Subcutaneous adipose tissue (tissue), 4 donors: ENCODE measurements around the gene NELL1. TPM values are rescaled to one million over a fixed set of nuclear protein-coding genes. Genes with fewer than 3 reads are reported as not detected.

Experiments used
- total RNA-seq, 4 donors: library from RNA; depleted of rRNA; stranded (reverse); fragments of >200 nt; gene quantifications; one replicate each; pipeline ENCODE4 v1.1.0, GENCODE V29; 2016
- TF ChIP-seq, protein P1 (sequence below): fragments of 450-650 bp; IDR thresholded peaks from one replicate; pipeline ENCODE4 v1.5.1; 2016; ENCODE audit warnings: low read depth, mild to moderate bottlenecking, control low read depth, antibody characterized with exemption, moderate library complexity

Gene NELL1
- total RNA-seq, 4 donors from 2014 or later, result not detected

DNA sequence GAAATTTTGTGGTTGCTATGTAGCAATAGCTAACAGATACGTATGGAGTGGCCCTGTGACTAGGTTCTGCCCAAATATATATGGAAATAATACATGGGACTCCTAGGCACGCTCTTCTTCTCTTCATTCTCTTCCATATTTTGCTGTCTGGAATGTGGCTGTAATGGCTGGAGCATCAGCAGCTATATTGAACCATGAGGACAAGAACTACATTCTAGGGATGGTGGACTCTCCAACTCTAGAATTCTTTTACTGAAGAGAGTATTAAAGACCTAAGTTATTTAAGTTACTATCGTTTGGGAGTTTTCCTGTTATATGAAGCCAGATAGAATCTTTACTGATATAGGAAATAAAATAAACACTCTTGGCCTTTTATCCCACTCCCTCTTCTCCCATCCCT is 7.5 kb upstream of the NELL1 start:
- TF ChIP-seq, protein P1, sequence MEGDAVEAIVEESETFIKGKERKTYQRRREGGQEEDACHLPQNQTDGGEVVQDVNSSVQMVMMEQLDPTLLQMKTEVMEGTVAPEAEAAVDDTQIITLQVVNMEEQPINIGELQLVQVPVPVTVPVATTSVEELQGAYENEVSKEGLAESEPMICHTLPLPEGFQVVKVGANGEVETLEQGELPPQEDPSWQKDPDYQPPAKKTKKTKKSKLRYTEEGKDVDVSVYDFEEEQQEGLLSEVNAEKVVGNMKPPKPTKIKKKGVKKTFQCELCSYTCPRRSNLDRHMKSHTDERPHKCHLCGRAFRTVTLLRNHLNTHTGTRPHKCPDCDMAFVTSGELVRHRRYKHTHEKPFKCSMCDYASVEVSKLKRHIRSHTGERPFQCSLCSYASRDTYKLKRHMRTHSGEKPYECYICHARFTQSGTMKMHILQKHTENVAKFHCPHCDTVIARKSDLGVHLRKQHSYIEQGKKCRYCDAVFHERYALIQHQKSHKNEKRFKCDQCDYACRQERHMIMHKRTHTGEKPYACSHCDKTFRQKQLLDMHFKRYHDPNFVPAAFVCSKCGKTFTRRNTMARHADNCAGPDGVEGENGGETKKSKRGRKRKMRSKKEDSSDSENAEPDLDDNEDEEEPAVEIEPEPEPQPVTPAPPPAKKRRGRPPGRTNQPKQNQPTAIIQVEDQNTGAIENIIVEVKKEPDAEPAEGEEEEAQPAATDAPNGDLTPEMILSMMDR, result no peak

DNA sequence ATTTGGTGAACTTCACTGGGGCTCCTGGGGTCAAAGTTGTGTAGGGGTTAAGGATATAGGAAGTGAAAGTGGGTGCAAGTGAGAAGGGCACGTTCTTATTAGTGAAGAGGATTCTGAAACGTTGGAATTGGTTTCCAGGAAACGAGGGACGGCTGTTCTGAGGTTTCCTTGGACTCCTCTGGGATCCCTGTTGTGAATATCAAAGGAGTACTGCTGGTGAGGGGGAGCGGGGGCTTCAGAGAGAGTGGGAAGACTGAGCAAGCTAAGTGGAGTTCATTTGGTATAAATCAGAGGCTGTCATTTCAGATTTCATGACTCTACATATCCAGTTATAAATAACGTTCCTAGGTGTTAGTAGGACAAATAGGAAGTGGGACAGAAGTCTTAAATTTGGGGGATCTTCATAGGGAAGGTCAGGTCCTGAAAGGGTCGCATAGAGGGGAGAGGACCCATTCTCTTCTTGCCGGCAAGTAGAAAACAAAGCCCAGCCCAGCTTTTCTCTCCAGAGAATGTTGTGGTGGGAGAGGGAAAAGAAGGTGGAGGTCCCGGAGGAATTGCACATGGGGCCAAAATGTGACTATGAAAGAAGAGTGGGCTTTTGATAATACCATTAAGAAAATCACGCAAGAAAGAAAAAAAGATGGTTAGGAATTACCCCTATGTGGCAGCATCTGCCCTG is 1.1 kb upstream of the NELL1 start:
- TF ChIP-seq, protein P1, result no peak

DNA sequence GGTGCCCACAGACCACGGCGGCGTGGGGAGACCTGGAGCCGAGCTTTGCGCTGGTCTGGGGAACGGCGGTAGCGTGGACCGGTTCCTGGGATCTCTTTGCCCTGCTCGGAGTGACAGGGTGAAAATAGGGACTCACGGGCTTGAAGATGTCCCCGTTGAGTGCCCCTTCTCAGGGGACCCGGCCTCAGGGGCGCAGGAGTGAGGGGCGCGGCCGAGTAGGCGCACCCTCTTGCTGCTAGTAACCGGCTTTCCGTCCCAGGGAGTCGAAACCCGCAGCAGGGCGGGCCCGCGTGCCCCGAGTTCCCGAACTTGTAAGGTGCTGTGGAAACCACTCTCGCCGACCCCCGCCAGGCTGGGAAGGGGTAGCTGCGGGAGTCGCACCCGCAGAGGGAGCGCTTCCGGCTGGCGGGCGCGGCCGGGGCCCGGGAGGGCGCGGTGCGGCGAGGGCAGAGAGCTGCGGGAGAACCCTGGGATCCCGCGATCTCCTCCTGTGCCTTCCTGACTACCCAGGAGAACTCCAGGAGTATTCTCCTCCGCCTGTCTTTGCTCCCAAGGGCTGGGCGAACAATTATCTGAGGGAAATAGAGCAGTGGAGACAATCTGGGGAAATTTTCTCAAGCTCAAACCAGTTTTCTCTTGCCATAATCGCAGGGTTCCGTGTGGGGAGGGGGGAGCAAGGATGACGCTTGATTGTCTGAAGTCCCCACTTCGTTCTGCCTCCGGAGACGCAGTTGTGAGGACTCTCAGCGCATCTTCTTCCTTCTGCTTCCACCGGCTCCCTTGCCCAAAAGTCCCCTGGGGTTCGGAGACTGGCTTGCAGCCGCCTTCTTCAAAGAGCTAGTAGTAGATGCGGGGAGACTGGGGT is 666 bp downstream of the NELL1 start:
- TF ChIP-seq, protein P1, result no peak

DNA sequence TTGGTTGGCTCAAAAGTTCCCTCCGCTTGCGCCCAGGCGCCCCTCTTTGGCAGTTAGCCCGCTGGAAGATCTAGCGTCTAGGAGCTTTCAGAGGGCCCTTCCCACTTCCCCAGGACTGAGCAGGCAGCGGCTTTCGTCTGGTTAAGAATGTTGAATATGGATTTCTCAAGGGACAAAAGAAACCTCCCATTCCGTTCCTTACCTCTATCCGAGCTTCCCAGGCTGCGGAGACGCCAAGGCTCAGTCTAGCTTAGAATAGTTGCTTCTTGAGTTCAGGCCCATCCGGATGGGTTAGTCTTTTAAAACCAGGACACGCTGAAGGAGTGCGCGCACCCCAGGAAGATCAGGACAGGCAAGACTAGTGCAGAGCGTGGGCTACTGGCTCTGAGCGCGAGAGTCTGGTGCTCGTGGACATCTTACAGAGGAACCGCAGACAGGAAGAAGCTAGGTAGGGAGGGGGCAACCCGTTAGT is 1.6 kb downstream of the NELL1 start:
- TF ChIP-seq, protein P1, result no peak

DNA sequence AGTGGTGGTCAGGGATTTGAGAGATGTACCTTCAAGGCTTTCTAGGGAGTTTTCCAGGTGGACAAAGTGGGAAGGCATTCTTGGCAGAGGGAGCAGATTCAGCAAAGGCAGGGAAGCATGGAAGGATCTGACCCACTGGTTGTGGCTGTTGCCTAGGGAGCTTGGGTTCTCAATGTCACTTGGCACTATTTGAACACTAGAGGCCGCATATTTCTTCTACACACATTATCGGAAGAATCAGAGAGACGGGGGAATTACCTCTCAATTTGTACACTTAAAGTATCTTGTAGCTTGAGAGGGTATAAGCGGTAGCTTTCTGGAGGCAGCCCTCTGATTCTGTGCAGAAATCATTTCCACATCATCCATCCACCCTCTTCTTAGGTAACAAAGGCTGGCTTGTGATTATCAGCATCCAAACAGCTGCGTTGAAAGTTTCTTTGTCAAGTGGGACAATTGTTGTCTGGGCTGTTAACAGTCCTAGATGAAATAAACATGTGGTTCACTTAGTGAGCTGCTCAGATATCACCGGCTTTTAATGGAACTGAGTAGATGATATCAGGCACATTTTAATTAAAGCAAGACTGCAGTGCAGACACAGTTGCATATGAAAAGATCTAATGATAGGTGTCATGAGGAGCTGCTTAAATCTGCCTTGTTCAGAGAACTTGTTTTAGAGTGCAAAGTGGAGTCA is 2.6 kb downstream of the NELL1 start:
- TF ChIP-seq, protein P1, result no peak

DNA sequence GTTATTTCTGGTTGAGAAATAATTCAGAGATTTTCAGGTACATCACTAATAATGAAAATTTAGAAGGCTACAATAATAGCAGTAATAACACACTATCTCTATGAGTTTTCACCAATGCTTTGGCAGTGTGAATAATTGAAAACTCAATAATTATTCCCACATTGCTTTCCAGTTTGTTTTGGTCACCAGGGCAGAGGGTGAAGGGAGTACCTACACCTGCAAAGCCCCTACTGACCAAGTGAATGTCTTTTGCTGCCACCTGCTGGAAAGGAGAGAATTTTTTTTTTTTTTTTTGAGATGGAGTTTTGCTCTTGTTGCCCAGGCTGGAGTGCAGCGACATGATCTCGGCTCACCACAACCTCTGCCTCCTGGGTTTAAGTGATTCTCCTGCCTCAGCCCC is 3.2 kb downstream of the NELL1 start:
- TF ChIP-seq, protein P1, result no peak

DNA sequence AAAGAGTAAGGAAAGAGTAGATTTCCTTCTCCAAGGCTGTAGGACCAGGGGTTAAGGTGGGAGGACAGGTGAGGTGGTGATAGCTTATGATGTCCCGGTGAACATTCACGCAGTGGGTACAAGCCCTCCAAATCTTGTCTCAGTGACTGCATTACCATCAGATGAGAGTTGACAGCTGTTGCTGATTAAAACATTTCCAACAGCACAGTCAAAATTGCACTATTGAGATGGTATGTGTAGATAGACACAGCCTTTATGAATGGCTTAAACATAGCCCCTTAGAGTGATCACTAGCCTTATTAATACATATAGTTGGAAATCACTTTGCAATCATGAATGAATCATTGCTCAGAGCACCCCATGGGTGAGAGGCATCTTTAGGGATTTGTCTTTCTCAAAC is 7.3 kb downstream of the NELL1 start:
- TF ChIP-seq, protein P1, result no peak
